Stimulated activated CD4-positive, alpha-beta T cell treated with anti-CD3 and anti-CD28 coated beads, Interleukin-2, amount 100 ng/mL, for 48 hours (primary cell): ENCODE results near the gene EIF2B2.

ENCODE experiments used
- DNase-seq, 2 donors: peaks; one replicate each; pipeline ENCODE4 v3.0.0-alpha.2; 2020

Gene EIF2B2

DNA sequence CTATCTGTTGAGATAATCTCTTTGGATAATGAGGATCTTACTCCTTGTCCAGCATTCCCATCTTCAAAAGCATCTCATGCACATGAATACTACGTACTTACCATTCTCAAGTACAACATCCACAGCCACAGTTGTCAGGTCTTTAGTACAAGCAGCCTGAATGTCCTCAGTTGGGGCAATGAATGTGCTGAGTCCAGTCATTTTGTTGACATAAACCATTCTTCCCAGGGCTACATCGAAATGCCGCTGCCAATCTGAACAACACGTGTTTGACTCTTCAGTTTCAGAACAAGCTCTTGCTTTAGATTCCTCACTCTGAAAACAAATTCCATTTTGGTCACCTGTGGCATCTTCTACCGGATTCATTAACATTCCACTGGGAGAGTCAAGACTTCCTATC is 43.6 kb downstream of the EIF2B2 start:
- no peak for DNase-seq

DNA sequence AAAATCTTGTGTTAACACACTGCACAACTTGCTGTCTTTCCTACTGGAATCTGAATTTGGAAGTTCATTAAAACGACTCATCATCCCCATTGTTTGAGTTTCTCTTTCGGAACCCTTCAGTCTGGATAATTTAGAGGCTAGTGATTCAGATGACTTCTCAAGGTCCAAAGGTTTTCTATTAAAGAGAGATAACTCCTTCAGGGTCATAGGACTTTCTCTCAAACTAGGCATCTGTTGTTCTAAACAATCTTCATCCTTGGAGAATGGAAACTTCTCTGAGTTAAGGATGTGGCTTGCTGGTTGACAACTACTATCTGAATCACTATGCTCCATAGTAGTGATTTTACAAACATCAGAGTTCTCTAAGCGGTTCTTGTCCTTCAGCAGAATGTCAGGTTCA is 44.2 kb downstream of the EIF2B2 start:
- no peak for DNase-seq

DNA sequence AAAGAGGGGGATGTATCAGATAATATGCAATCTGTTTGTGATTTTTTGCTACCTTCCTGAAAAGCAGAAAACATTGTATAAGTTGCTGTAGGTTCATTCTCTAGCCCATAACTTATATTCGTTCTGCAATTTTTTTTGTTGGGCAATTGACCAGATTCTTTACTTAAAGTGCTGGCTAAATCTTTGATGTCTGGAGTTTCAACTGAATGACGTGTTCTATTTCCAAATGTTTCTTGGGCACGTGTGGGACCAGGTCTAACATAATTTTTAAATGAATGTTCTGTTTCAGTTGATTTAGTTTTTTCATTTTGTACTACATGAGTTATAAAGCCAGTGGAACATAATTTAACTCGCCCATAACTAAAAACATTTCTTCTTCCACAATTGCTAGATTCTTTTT is 44.8 kb downstream of the EIF2B2 start:
- DNase-seq: no peak

DNA sequence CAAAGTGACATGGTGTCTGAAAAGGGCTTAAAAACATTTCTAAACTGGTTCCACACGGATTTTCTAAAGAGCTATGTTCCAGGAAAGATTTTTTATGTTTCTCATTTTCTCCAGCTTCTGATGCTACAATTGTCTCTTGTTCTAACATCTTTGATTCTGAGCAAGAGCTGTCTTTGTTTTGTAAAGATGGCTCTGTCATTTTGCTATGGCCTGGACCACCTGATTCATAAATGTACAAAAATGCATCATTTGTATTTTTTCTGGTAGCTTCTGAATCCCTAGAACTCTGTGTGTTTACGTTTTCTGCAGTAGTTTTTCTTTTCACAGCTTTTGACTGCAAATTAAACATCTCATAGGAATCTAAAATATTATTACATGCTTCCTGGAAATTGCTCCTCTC is 45.4 kb downstream of the EIF2B2 start:
- DNase-seq: no peak

DNA sequence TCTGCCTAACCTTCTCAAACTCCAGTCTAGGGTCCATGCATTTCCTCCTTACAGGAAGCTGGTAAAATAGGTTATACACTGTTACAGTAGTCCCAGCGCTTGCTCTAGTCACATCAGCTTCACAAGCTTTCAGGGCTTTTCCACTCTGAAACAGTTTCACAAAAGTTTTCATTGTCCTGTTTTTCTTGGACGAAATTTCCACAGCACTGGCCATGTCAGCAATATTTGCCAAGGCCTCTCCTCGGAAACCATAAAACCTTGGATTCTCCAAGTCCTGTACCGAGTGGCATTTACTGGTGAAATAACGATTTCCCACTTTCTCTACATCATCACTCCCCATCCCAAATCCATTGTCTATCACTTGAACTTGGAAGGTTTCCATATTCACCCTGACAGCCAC is 46.4 kb downstream of the EIF2B2 start:
- DNase-seq: no peak

GRCh38 chr14:75049731-75050201 is 47.0 kb downstream of the EIF2B2 start:
- no peak for DNase-seq

GRCh38 chr14:75050852-75051555 is 48.3 kb downstream of the EIF2B2 start, which contains the start of gene MLH3:
Gene MLH3 (minus strand): TSS chr14:75051467. CDS start chr14:75049655, 1,812 bp downstream.
- DNase-seq: peak; percentile 70 to 73

DNA sequence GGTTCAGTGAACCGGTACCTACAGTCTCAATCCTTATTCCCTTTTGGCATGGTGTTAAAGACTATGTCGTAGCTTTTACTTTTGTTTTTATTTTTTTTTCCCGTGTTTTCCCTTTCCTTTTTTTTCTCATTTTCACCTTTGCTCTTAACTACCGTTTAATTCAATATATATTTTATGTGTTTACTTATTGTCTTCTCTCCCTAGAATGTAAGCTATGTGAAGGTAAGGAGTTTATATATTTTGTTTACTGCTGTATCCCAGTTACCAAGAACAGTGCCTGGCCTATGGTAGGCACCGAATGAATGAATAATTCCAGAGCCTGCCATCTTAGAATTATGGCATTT is 48.8 kb downstream of the EIF2B2 start:
- no peak for DNase-seq

GRCh38 chr14:75053396-75054291 is 50.9 kb downstream of the EIF2B2 start:
- no peak for DNase-seq

GRCh38 chr14:75054421-75054820 is 51.7 kb downstream of the EIF2B2 start:
- no peak for DNase-seq

- no peak for DNase-seq
These were observed 56.9 kb downstream of the EIF2B2 start for GRCh38 chr14:75059642-75060041.

DNA sequence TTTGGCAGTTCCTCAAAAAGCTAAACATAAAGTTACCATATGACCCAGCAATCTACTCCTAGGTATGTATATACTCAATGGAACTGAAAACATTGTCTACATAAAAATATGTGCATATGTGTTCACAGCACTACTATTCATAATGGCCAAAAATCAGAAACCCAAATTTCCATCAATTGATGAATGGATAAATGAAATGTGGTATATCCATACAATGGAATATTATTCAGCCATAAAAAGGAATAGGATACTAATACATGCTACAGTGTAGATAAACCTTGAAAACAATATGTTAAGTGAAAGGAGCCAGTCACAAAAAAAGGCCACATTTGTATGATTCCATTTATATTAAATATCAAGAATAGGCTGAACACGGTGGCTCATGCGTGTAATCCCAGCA is 57.7 kb downstream of the EIF2B2 start:
- DNase-seq: no peak
